RWPE1 (cell line): ENCODE data around the gene GLMP.

Source experiments
- CTCF ChIA-PET: fragments of 350-600 bp; sonication (Branson Sonifier 250); formaldehyde crosslinking; extraction: SDS; loops from one replicate; lab custom pipeline; 2021; lab: Yijun Ruan, JAX
- POLR2A ChIA-PET: fragments of 400-600 bp; formaldehyde crosslinking; extraction: SDS; loops from one replicate; lab custom pipeline; 2020; ENCODE audit warnings: antibody characterized with exemption; ENCODE audit not compliant: low non-redundant PET; lab: Yijun Ruan, JAX
- DNase-seq: peaks from one replicate; pipeline ENCODE4 v3.0.0; 2012; ENCODE audit warnings: low spot score
- H3K27ac ChIP-seq: fragments of 450-650 bp; 2 replicates; pipeline ENCODE4 v1.5.1; 2017
- CTCF ChIP-seq: fragments of 450-650 bp; conservative IDR thresholded peaks from 2 replicates; pipeline ENCODE4 v1.5.1; 2017; ENCODE audit warnings: low read depth, mild to moderate bottlenecking

The GLMP gene

GRCh38 chr1:156260896-156261295 lies 34.6 kb downstream of the GLMP start:
- peak overlapping the region; percentile 97 for H3K27ac ChIP-seq

GRCh38 chr1:156259805-156260204 lies 35.7 kb downstream of the GLMP start:
- DNase-seq: no peak
- ChIA-PET CTCF (interaction anchor here (0.6 kb wide), 2 partner anchors 99 to 226 kb away, joined by 5 read pairs; no protein-coding TSS in a partner anchor), POLR2A (no interaction called here)
- H3K27ac ChIP-seq: peak overlapping the region; percentile 97
- no peak for TF ChIP-seq CTCF

More at GRCh38 chr1:156260896-156261295, 34.6 kb downstream of the GLMP start:
- DNase-seq: no peak
- no peak for TF ChIP-seq CTCF
- POLR2A ChIA-PET: no interaction called here
- CTCF ChIA-PET: interaction anchor here (0.6 kb wide), 1 partner anchor 44 kb away, joined by 4 read pairs; no protein-coding TSS in a partner anchor

GRCh38 chr1:156258859-156259258 lies 36.6 kb downstream of the GLMP start:
- POLR2A ChIA-PET: no interaction called here
- CTCF ChIA-PET: interaction anchor here (0.7 kb wide), 1 partner anchor 194 kb away, joined by 3 read pairs; no protein-coding TSS in a partner anchor

GRCh38 chr1:156257711-156258110 lies 37.8 kb downstream of the GLMP start:
- no peak for DNase-seq
- CTCF ChIA-PET: no interaction called here
- peak overlapping the region; percentile 97 for H3K27ac ChIP-seq
- TF ChIP-seq CTCF: no peak
- POLR2A ChIA-PET: no interaction called here

More at GRCh38 chr1:156258859-156259258, 36.6 kb downstream of the GLMP start:
- H3K27ac ChIP-seq: peak overlapping the region; percentile 97
- peak; percentile 79 for DNase-seq
- no peak for TF ChIP-seq CTCF

GRCh38 chr1:156253634-156254033 lies 41.8 kb downstream of the GLMP start:
- POLR2A ChIA-PET: no interaction called here
- no peak for TF ChIP-seq CTCF
- no peak for DNase-seq
- CTCF ChIA-PET: no interaction called here
- H3K27ac ChIP-seq: peak overlapping the region; percentile 82

- TF ChIP-seq CTCF: no peak
- DNase-seq: no peak
- CTCF ChIA-PET: no interaction called here
- peak overlapping the region; percentile 82 for H3K27ac ChIP-seq
- POLR2A ChIA-PET: interaction anchor here (0.6 kb wide), 1 partner anchor 10 kb away, joined by 4 read pairs; no protein-coding TSS in a partner anchor
Measured at GRCh38 chr1:156251527-156251926, 44.0 kb downstream of the GLMP start.
